Endothelial cell of umbilical vein (primary cell): ENCODE data around the gene FGD5. TPM values are rescaled to one million over a fixed set of nuclear protein-coding genes. Genes with fewer than 3 reads are reported as not detected.

Experiments used
- BruUV-seq: library from RNA; stranded (reverse); fragments of 400-500 nt; replicated peaks from 2 replicates; lab custom pipeline; 2021; lab: Mats Ljungman, UMichigan
- CTCF ChIA-PET: fragments of 300-600, 350-600 bp; sonication (Branson Sonifier 250); formaldehyde crosslinking; loops from one replicate; lab custom pipeline; 2021; ENCODE audit warnings: antibody characterized with exemption, inconsistent platforms; lab: Charles Lee
- POLR2A ChIA-PET: fragments of 300-600, 350-600 bp; sonication (Branson Sonifier 250); formaldehyde crosslinking; loops from one replicate; lab custom pipeline; 2021; ENCODE audit warnings: antibody characterized with exemption, inconsistent platforms; lab: Charles Lee
- DNase-seq: peaks from one replicate; pipeline ENCODE4 v3.0.0-alpha.2; 2011; ENCODE audit warnings: low read depth, low spot score
- FAIRE-seq: peaks from 2 replicates; lab custom pipeline; 2011; peaks lifted over from hg19 to GRCh38; lab: Jason Lieb, UNC
- H2AFZ ChIP-seq: 2 replicates; pipeline ENCODE4 v1.6.0; 2012; ENCODE audit warnings: low read depth, low read length, control low read depth, inconsistent platforms
- H3K27ac ChIP-seq: 2 replicates; pipeline ENCODE4 v1.5.1; 2011; ENCODE audit warnings: low read depth, mild to moderate bottlenecking, control low read depth, low read length, moderate library complexity; ENCODE audit not compliant: insufficient read depth
- H3K27me3 ChIP-seq, 2 experiments: 2 replicates each; pipeline versions ENCODE4 v1.6.0 to v1.6.1; 2011; ENCODE audit warnings: low read length in 2 of 2, mixed read lengths in 1 of 2; ENCODE audit not compliant: control insufficient read depth in 2 of 2, insufficient read depth in 2 of 2
- H3K36me3 ChIP-seq, 2 experiments: 2 replicates in 1 of 2; 3 replicates in 1 of 2; pipeline ENCODE4 v1.5.1; 2011; ENCODE audit warnings: low read length in 2 of 2, mild to moderate bottlenecking in 1 of 2, moderate library complexity in 1 of 2; ENCODE audit not compliant: control insufficient read depth in 2 of 2, insufficient read depth in 2 of 2; ENCODE audit errors: extremely low read depth in 1 of 2
- H3K4me1 ChIP-seq: 3 replicates; pipeline ENCODE4 v1.5.1; 2011; ENCODE audit warnings: mild to moderate bottlenecking, low read length; ENCODE audit not compliant: control insufficient read depth, insufficient read depth; ENCODE audit errors: extremely low read depth
- H3K4me2 ChIP-seq: 2 replicates; pipeline ENCODE4 v1.6.1; 2011; ENCODE audit warnings: low read length, control low read depth, mixed read lengths; ENCODE audit not compliant: insufficient read depth
- H3K4me3 ChIP-seq, 3 experiments: fragments of 200-600 bp in 1 of 3; sonication (generic), shearing (Covaris generic) in 1 of 3; replicated peaks in 1 of 3; 2 replicates each; pipeline ENCODE4 v1.5.1; 2011 to 2016; ENCODE audit warnings: control low read depth in 3 of 3, low read length in 3 of 3, mild to moderate bottlenecking in 2 of 3, inconsistent platforms in 1 of 3, low read depth in 1 of 3, moderate library complexity in 1 of 3; ENCODE audit not compliant: insufficient read depth in 1 of 3
- H3K79me2 ChIP-seq: 2 replicates; pipeline ENCODE4 v1.6.0; 2012; ENCODE audit warnings: low read length, inconsistent platforms; ENCODE audit not compliant: control insufficient read depth, insufficient read depth
- H3K9ac ChIP-seq: replicated peaks from 2 replicates; pipeline ENCODE3; 2011; ENCODE audit warnings: low read length, control low read depth; ENCODE audit not compliant: insufficient read depth; ENCODE audit errors: extremely low read depth
- H3K9me1 ChIP-seq: replicated peaks from 3 replicates; pipeline ENCODE4 v1.6.0; 2011; ENCODE audit warnings: mild to moderate bottlenecking, low read length; ENCODE audit not compliant: control insufficient read depth, insufficient read depth; ENCODE audit errors: extremely low read depth
- H3K9me3 ChIP-seq: replicated peaks from 2 replicates; pipeline ENCODE4 v1.5.1; 2012; ENCODE audit warnings: low read length, inconsistent platforms; ENCODE audit not compliant: control insufficient read depth, insufficient read depth
- H4K20me1 ChIP-seq: replicated peaks from 2 replicates; pipeline ENCODE3; 2011; ENCODE audit warnings: mild to moderate bottlenecking, low read length; ENCODE audit not compliant: control insufficient read depth, insufficient read depth; ENCODE audit errors: extremely low read depth
- GATA2 ChIP-seq: IDR thresholded peaks from 2 replicates; pipeline ENCODE4 v1.7.0; 2011; ENCODE audit warnings: low read depth, mild to moderate bottlenecking, moderate library complexity, mixed read lengths, low read length; ENCODE audit not compliant: insufficient read length, insufficient read depth
- JUN ChIP-seq: IDR thresholded peaks from 2 replicates; pipeline ENCODE4 v1.6.1; 2011; ENCODE audit warnings: borderline replicate concordance, low read depth; ENCODE audit not compliant: insufficient read length, insufficient read depth
- MYC ChIP-seq: IDR thresholded peaks from one replicate; pipeline ENCODE4 v1.6.1; 2011; ENCODE audit warnings: mild to moderate bottlenecking, low read depth, low read length
- POLR2AphosphoS5 ChIP-seq: IDR thresholded peaks from 2 replicates; pipeline ENCODE4 v1.6.1; 2012; ENCODE audit warnings: low read depth, mild to moderate bottlenecking, control low read depth, low read length, moderate library complexity; ENCODE audit not compliant: insufficient read depth
- dilution Hi-C: fragments of 300-500 bp; cut with MboI; formaldehyde crosslinking; loops from one replicate; pipeline ENCODE4 v1.15.0; 2019; ENCODE audit warnings: low sequenced_read_pairs; ENCODE audit not compliant: extremely low pct_ligation_motif_present
- intact Hi-C: fragments of 100-400 bp; cut with micrococcal nuclease; formaldehyde crosslinking; loops from one replicate; pipeline ENCODE4 v1.10.0; 2022
- polyA plus RNA-seq, 4 experiments: library from polyadenylated mRNA; depleted of rRNA in 3 of 4; stranded (reverse) in 3 of 4; unstranded in 1 of 4; fragments of >200 nt; gene quantifications; 2 replicates each; pipeline versions ENCODE4 v1.2.1 to v1.2.3, GENCODE V29; 2011 to 2012; ENCODE audit warnings: missing spikeins in 1 of 4
- total RNA-seq: library from RNA; stranded (reverse); gene quantifications from 2 replicates; pipeline ENCODE4 v1.2.3, GENCODE V29; 2021

FGD5 gene
- total and polyA plus RNA-seq, 2 donors (not counting 3 experiments of a cell fraction or from before 2014, with no cell fraction given), result 49.6 to 134 TPM

DNA sequence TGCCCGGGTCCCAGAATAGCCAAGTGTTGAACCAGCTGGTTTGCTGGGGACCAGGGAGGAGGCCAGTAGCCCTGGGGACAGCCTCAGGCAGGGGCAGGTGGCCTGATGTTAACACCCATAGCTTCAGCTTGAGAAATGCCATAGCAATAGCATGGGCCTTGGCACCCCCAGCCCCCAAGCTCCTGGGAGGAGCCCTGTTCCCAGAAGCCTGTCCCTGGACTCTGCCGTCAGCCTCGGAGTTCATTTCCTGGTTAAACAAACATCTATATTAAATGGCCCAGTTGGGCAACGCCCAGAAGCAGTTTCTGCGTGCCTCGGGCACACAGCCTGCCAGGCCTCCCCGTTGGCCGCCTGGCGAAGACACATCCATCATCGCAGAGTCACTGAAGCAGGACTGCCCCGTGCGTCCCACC is 58.2 kb downstream of the FGD5 start:
- FAIRE-seq (peak; percentile 86), DNase-seq (peak; percentile 83)
- intact Hi-C loops (loop anchor here (2.0 to 5.0 kb wide), 3 partner anchors 14 to 85 kb away; no protein-coding TSS in a partner anchor), dilution Hi-C loops (no loop called here)
- TF ChIP-seq POLR2AphosphoS5, result peak; percentile 26
- no peak for TF ChIP-seq JUN
- BruUV-seq, result no TSS peak
- H2AFZ ChIP-seq, result no peak overlapping the region
- peaks cover 0 to 26% of the 10 kb centered on the region in 2 experiments for H3K36me3 ChIP-seq
- ChIA-PET POLR2A (no interaction called here), CTCF (interaction anchor here (0.7 to 1.8 kb wide), 5 partner anchors 14 to 96 kb away, joined by 3 to 8 read pairs (median 3); no protein-coding TSS in a partner anchor)
- H3K4me2 ChIP-seq, result no peak overlapping the region
- peaks cover 13% of the 10 kb centered on the region for H3K4me1 ChIP-seq
- H3K9me1 ChIP-seq, result no peaks in the 10 kb centered on the region
- H3K27me3 ChIP-seq, result no peaks in the 10 kb centered on the region
- peak overlapping the region; percentile 30 for H3K9ac ChIP-seq
- H3K4me3 ChIP-seq, result no peak overlapping the region
- peaks cover 10% of the 10 kb centered on the region for H3K79me2 ChIP-seq
- H4K20me1 ChIP-seq, result no peaks in the 10 kb centered on the region
- H3K9me3 ChIP-seq, result no peaks in the 10 kb centered on the region
- H3K27ac ChIP-seq, result peak overlapping the region; percentile 62

DNA sequence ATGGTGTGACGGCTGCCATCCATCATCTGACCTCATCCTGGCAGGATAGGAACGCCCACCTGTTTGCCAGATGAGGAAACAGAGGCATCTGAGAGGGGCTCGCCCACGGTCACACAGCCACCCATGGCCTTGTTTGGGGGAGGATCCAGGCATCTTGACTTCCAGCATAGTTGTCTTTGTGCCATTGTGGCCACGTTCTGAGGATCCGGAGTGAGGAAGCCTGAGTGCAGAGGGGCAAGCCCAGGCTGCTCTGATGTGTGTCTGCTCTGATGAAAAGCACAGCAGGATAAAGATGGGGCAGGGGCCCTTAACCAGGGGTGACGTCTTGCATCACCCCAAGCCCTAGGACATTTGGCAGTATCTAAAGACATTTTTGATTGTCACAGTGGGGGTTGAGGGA is 58.7 kb downstream of the FGD5 start:
- TF ChIP-seq MYC (no peak), JUN (no peak), GATA2 (no peak)
- no peaks in the 10 kb centered on the region for H3K9me3 ChIP-seq
- no peak overlapping the region for H2AFZ ChIP-seq
- H3K27ac ChIP-seq, result no peak overlapping the region
- no peak for DNase-seq
- H3K9me1 ChIP-seq, result no peaks in the 10 kb centered on the region
- no peak overlapping the region for H3K4me3 ChIP-seq
- no peaks in the 10 kb centered on the region for H4K20me1 ChIP-seq
- FAIRE-seq, result no peak
- ChIA-PET POLR2A (no interaction called here), CTCF (interaction anchor here (0.9 to 1.8 kb wide), 3 partner anchors 55 to 97 kb away, joined by 3 to 8 read pairs (median 4); no protein-coding TSS in a partner anchor)
- H3K9ac ChIP-seq, result no peak overlapping the region
- intact Hi-C loops (loop anchor here (2.0 to 5.0 kb wide), 3 partner anchors 15 to 85 kb away; no protein-coding TSS in a partner anchor), dilution Hi-C loops (no loop called here)
- peaks cover 10% of the 10 kb centered on the region for H3K79me2 ChIP-seq
- no TSS peak for BruUV-seq
- H3K4me1 ChIP-seq, result peaks cover 13% of the 10 kb centered on the region
- peaks cover 0 to 27% of the 10 kb centered on the region in 2 experiments for H3K36me3 ChIP-seq
- H3K27me3 ChIP-seq, result no peaks in the 10 kb centered on the region
- no peak overlapping the region for H3K4me2 ChIP-seq
